D341Med (cell line): Measurements from ENCODE around the gene TOX3.

Experiments
- DNase-seq: peaks from one replicate; pipeline ENCODE4 v3.0.0; 2012; ENCODE audit warnings: low spot score

TOX3 gene

GRCh38 chr16:52492789-52493357, 54.1 kb downstream of the TOX3 start:
- DNase-seq, result no peak

GRCh38 chr16:52491216-52491615, 55.7 kb downstream of the TOX3 start:
- no peak for DNase-seq

- no peak for DNase-seq
Measured at GRCh38 chr16:52489894-52490293, 57.0 kb downstream of the TOX3 start.

GRCh38 chr16:52488837-52489289, 58.1 kb downstream of the TOX3 start:
- no peak for DNase-seq

- no peak for DNase-seq
Measured at GRCh38 chr16:52487849-52488457, 59.0 kb downstream of the TOX3 start.

- no peak for DNase-seq
Measured at GRCh38 chr16:52480237-52480636, 66.7 kb downstream of the TOX3 start.

GRCh38 chr16:52476111-52476510, 70.8 kb downstream of the TOX3 start:
- DNase-seq, result no peak

- no peak for DNase-seq
Measured at GRCh38 chr16:52474679-52475078, 72.3 kb downstream of the TOX3 start.

- no peak for DNase-seq
Measured at GRCh38 chr16:52473096-52473495, 73.8 kb downstream of the TOX3 start.

GRCh38 chr16:52471650-52472370, 75.1 kb downstream of the TOX3 start:
- no peak for DNase-seq

GRCh38 chr16:52470585-52470984, 76.4 kb downstream of the TOX3 start:
- DNase-seq, result no peak

- no peak for DNase-seq
Measured at GRCh38 chr16:52469775-52470174, 77.2 kb downstream of the TOX3 start.

GRCh38 chr16:52469091-52469490, 77.9 kb downstream of the TOX3 start:
- no peak for DNase-seq

- DNase-seq, result no peak
Measured at GRCh38 chr16:52467753-52468152, 79.2 kb downstream of the TOX3 start.

- no peak for DNase-seq
Measured at GRCh38 chr16:52466994-52467393, 79.9 kb downstream of the TOX3 start.

GRCh38 chr16:52465711-52466267, 81.2 kb downstream of the TOX3 start:
- no peak for DNase-seq

- no peak for DNase-seq
Measured at GRCh38 chr16:52463904-52464303, 83.0 kb downstream of the TOX3 start.

- no peak for DNase-seq
Measured at GRCh38 chr16:52462816-52463215, 84.1 kb downstream of the TOX3 start.

GRCh38 chr16:52460639-52461178, 86.2 kb downstream of the TOX3 start:
- DNase-seq, result no peak

GRCh38 chr16:52456368-52456767, 90.6 kb downstream of the TOX3 start:
- no peak for DNase-seq

GRCh38 chr16:52455549-52456277, 91.2 kb downstream of the TOX3 start:
- no peak for DNase-seq

- DNase-seq, result no peak
Measured at GRCh38 chr16:52453644-52454043, 93.3 kb downstream of the TOX3 start.
